ENCODE measurements around the gene PSME2.
A peak's percentile ranks its signal among the peaks of the same experiment; 100 is the strongest.

PSME2 gene

GRCh38 chr14:24095271-24096068 lies 50.9 kb downstream of the PSME2 start:
- H3K36me3 ChIP-seq (ENCODE audit: control insufficient read depth, insufficient read depth, low read length) = peaks cover 9% of the 10 kb centered on the region
- no peak overlapping the region for H3K27ac ChIP-seq (ENCODE audit: low read depth, low read length)
- peaks cover 3% of the 10 kb centered on the region for H3K4me1 ChIP-seq (ENCODE audit: control insufficient read depth, insufficient read depth, low read length)
- H3K27me3 ChIP-seq (ENCODE audit: control insufficient read depth, insufficient read depth, low read length) = no peaks in the 10 kb centered on the region
- H3K4me3 ChIP-seq (ENCODE audit: low read length) = peak overlapping the region; percentile 69
- peak overlapping the region; percentile 69 for H3K9ac ChIP-seq (ENCODE audit: low read length)

GRCh38 chr14:24094841-24095270 lies 51.6 kb downstream of the PSME2 start:
- Histone ChIP-seq H3K36me3 (ENCODE audit: control insufficient read depth, insufficient read depth, low read length) (peaks cover 5% of the 10 kb centered on the region), H3K9ac (ENCODE audit: low read length) (peak overlapping the region; percentile 69), H3K27me3 (ENCODE audit: control insufficient read depth, insufficient read depth, low read length) (no peaks in the 10 kb centered on the region), H3K27ac (ENCODE audit: low read depth, low read length) (peak overlapping the region; percentile 86), H3K4me1 (ENCODE audit: control insufficient read depth, insufficient read depth, low read length) (peaks cover 3% of the 10 kb centered on the region), H3K4me3 (ENCODE audit: low read length) (peak overlapping the region; percentile 69)

- Histone ChIP-seq H3K4me1 (ENCODE audit: control insufficient read depth, insufficient read depth, low read length) (peaks cover 3% of the 10 kb centered on the region), H3K4me3 (ENCODE audit: low read length) (peak within 1 kb of the TSS; percentile 69), H3K9ac (ENCODE audit: low read length) (peak within 1 kb of the TSS; percentile 69), H3K27me3 (ENCODE audit: control insufficient read depth, insufficient read depth, low read length) (no peaks in the 10 kb centered on the region), H3K36me3 (ENCODE audit: control insufficient read depth, insufficient read depth, low read length) (peaks cover under 1% of the 10 kb centered on the region), H3K27ac (ENCODE audit: low read depth, low read length) (peak within 1 kb of the TSS; percentile 86)
These were observed 52.2 kb downstream of the PSME2 start, which contains the start of gene PCK2 for GRCh38 chr14:24093901-24094840. PCK2 (plus strand) TSS chr14:24094311; CDS start chr14:24094406, 95 bp downstream.
